Natural killer cell (primary cell): Measurements from ENCODE around the gene C11orf98. TPM values are rescaled to one million over a fixed set of nuclear protein-coding genes. Genes with fewer than 3 reads are reported as not detected.

Source experiments
- ATAC-seq, 3 donors: fragments of 150-1000 bp in 2 of 3; fragments of 200-7000 bp in 1 of 3; cut with Tn5 transposase; 1 replicate in 1 of 3; 2 replicates in 2 of 3; pipeline ENCODE4 v1.10.0; 2021; ENCODE audit warnings: mild to moderate bottlenecking in 2 of 3, moderate library complexity in 2 of 3
- DNase-seq, 2 donors: peaks; one replicate each; pipeline versions ENCODE4 v3.0.0 to v3.0.0-alpha.2; 2013 to 2021; ENCODE audit warnings: mixed read lengths in 1 of 2
- H3K27ac ChIP-seq: one replicate; pipeline ENCODE4 v1.5.1; 2013; ENCODE audit warnings: mild to moderate bottlenecking, low read length
- H3K27me3 ChIP-seq: one replicate; pipeline ENCODE4 v1.6.1; 2013; ENCODE audit warnings: low read length; ENCODE audit not compliant: control insufficient read depth, insufficient read depth
- H3K36me3 ChIP-seq: one replicate; pipeline ENCODE4 v1.6.1; 2013; ENCODE audit warnings: low read length; ENCODE audit not compliant: control insufficient read depth, insufficient read depth
- H3K4me1 ChIP-seq: one replicate; pipeline ENCODE4 v1.6.1; 2013; ENCODE audit warnings: low read length; ENCODE audit not compliant: control insufficient read depth, insufficient read depth
- H3K4me3 ChIP-seq: one replicate; pipeline ENCODE4 v1.5.1; 2013; ENCODE audit warnings: low read length
- H3K9me3 ChIP-seq: one replicate; pipeline ENCODE4 v1.6.1; 2013; ENCODE audit warnings: low read length; ENCODE audit not compliant: control insufficient read depth, insufficient read depth
- H3K27ac Mint-ChIP-seq, 2 donors: one replicate each; pipeline ENCODE4 v1.8.0; 2022; ENCODE audit warnings: mild to moderate bottlenecking in 2 of 2, mixed read lengths in 2 of 2, moderate library complexity in 1 of 2
- H3K27me3 Mint-ChIP-seq, 2 donors: one replicate each; pipeline ENCODE4 v1.8.0; 2022; ENCODE audit warnings: low read depth in 2 of 2, mixed read lengths in 2 of 2
- H3K36me3 Mint-ChIP-seq: one replicate; pipeline ENCODE4 v1.8.0; 2022; ENCODE audit warnings: mixed read lengths
- H3K4me1 Mint-ChIP-seq, 2 donors: one replicate each; pipeline ENCODE4 v1.8.0; 2022; ENCODE audit warnings: mixed read lengths in 2 of 2
- H3K4me3 Mint-ChIP-seq: one replicate; pipeline ENCODE4 v1.8.0; 2022; ENCODE audit warnings: mild to moderate bottlenecking, moderate library complexity, mixed read lengths
- H3K9me3 Mint-ChIP-seq, 2 donors: one replicate each; pipeline ENCODE4 v1.8.0; 2022; ENCODE audit warnings: mixed read lengths in 2 of 2
- CTCF ChIP-seq: fragments of 200-600 bp; IDR thresholded peaks from one replicate; pipeline ENCODE4 v1.8.0; 2022; ENCODE audit warnings: antibody characterized with exemption
- WGBS: methylation state at CpG from one replicate; pipeline ENCODE4 v1.1.7; 2013; ENCODE audit warnings: missing lambda C conversion rate; ENCODE audit not compliant: insufficient coverage; 5-methylcytosine and 5-hydroxymethylcytosine counted together
- intact Hi-C: fragments of 100-400 bp; cut with micrococcal nuclease; formaldehyde crosslinking; loops from one replicate; pipeline ENCODE4 v1.14.2; 2022
- total RNA-seq, 4 donors: library from RNA; stranded (reverse); fragments of 120-200 nt in 1 of 4; gene quantifications; one replicate each; pipeline versions ENCODE4 v1.2.3 to v1.2.4, GENCODE V29; 2013 to 2022

C11orf98 gene
- total RNA-seq, 3 donors from 2014 or later (not counting 1 experiment from before 2014, with no cell fraction given): 36.5 to 57.9 (median 39.1) TPM

- H3K4me3 ChIP-seq: no peak overlapping the region
- TF ChIP-seq CTCF: peak; percentile 18
- Mint-ChIP-seq H3K4me3 (peak overlapping the region; percentile 67), H3K27me3 (no peaks in the 10 kb centered on the region), H3K4me1 (peaks cover 26 to 31% of the 10 kb centered on the region in 2 donors), H3K27ac (peak overlapping the region; percentile 73 to 95), H3K9me3 (no peaks in the 10 kb centered on the region), H3K36me3 (peaks cover 6% of the 10 kb centered on the region)
- DNase-seq (peak in 1 of 2 donors; percentile 75), ATAC-seq (peak; percentile 27 to 50 (median 30))
- no peaks in the 10 kb centered on the region for H3K9me3 ChIP-seq
- intact Hi-C loops: loop anchor here (1.0 kb wide), 1 partner anchor 13 kb away; no protein-coding TSS in a partner anchor
- H3K4me1 ChIP-seq: peaks cover 21% of the 10 kb centered on the region
- no peak overlapping the region for H3K27ac ChIP-seq
- 50% methylated on average over 4 of the region's 4 CpGs for WGBS
- H3K36me3 ChIP-seq: peaks cover 18% of the 10 kb centered on the region
- H3K27me3 ChIP-seq: no peaks in the 10 kb centered on the region
These were observed 15.8 kb upstream of the C11orf98 start for GRCh38 chr11:62680825-62681240.

GRCh38 chr11:62678770-62679696 lies 14.0 kb upstream of the C11orf98 start, which contains the start of gene UBXN1:
Gene UBXN1 (minus strand): TSS chr11:62679073. CDS start chr11:62678923, 150 bp downstream.
- H3K9me3 ChIP-seq: no peaks in the 10 kb centered on the region
- no peaks in the 10 kb centered on the region for H3K27me3 Mint-ChIP-seq
- ATAC-seq: peak; percentile 85 to 91 (median 89)
- peak; percentile 79 to 92 for DNase-seq
- peaks cover 21% of the 10 kb centered on the region for H3K4me1 ChIP-seq
- peak within 1 kb of the TSS; percentile 95 to 99 for H3K27ac Mint-ChIP-seq
- H3K4me1 Mint-ChIP-seq: peaks cover 26 to 31% of the 10 kb centered on the region in 2 donors
- H3K4me3 Mint-ChIP-seq: peak within 1 kb of the TSS; percentile 93
- 10% methylated on average over 53 of the region's 55 CpGs for WGBS
- peaks cover 6% of the 10 kb centered on the region for H3K36me3 Mint-ChIP-seq
- peaks cover 20% of the 10 kb centered on the region for H3K36me3 ChIP-seq
- peak within 1 kb of the TSS; percentile 98 for H3K4me3 ChIP-seq
- no peaks in the 10 kb centered on the region for H3K9me3 Mint-ChIP-seq
- intact Hi-C loops: loop anchor here (1.0 to 5.0 kb wide), 3 partner anchors 15 to 252 kb away; partner anchors contain the start of gene TUT1
- peak within 1 kb of the TSS; percentile 95 for H3K27ac ChIP-seq
- H3K27me3 ChIP-seq: no peaks in the 10 kb centered on the region
- TF ChIP-seq CTCF: no peak

- DNase-seq: no peak
- Mint-ChIP-seq H3K4me3 (peak overlapping the region; percentile 93), H3K4me1 (peaks cover 26 to 31% of the 10 kb centered on the region in 2 donors), H3K27me3 (no peaks in the 10 kb centered on the region), H3K27ac (peak overlapping the region; percentile 95 to 99), H3K36me3 (peaks cover 6% of the 10 kb centered on the region), H3K9me3 (no peaks in the 10 kb centered on the region)
- ATAC-seq: no peak
- peak overlapping the region; percentile 95 for H3K27ac ChIP-seq
- H3K9me3 ChIP-seq: no peaks in the 10 kb centered on the region
- no peak for TF ChIP-seq CTCF
- peaks cover 21% of the 10 kb centered on the region for H3K4me1 ChIP-seq
- no peaks in the 10 kb centered on the region for H3K27me3 ChIP-seq
- WGBS: 4% methylated on average over 16 of the region's 16 CpGs
- peaks cover 20% of the 10 kb centered on the region for H3K36me3 ChIP-seq
- intact Hi-C loops: loop anchor here (5.0 kb wide), 2 partner anchors 86 to 251 kb away; partner anchors contain the start of gene TUT1
- peak overlapping the region; percentile 98 for H3K4me3 ChIP-seq
These were observed 13.4 kb upstream of the C11orf98 start for GRCh38 chr11:62678433-62678769.
